ENCODE results near the gene GALNT1. TPM values are rescaled to one million over a fixed set of nuclear protein-coding genes. Genes with fewer than 3 reads are reported as not detected.

The GALNT1 gene
- total and polyA plus RNA-seq, 2 of the 4 experiments (the other 2 are of a cell fraction): 24.9 to 43.9 TPM

DNA sequence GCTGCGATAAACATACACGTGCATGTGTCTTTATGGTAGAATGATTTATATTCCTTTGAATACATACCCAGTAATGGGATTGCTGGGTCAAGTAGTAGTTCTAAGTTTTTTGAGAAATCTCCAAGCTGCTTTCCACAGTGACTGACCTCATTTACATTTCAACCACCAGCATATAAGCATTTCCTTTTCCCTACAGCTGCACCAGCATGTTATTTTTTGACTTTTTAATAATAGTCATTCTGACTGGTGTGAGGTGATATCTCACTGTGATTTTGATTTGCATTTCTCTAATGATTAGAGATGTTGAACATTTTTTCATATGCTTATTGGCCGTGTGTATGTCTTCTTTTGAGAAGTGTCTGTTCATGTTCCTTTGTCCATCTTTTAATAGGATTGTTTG, 22.8 kb downstream of the GALNT1 start:
- no peak overlapping the region for H2BK20ac ChIP-seq (ENCODE audit: low read depth, low read length)
- in situ Hi-C loops (cut with MboI; ENCODE audit: low sequenced_read_pairs): no loop called here
- H2AFZ ChIP-seq (replicated peaks; ENCODE audit: low read length, poor library complexity): no peak overlapping the region
- H3K18ac ChIP-seq (ENCODE audit: low read depth, low read length): no peak overlapping the region
- ATAC-seq (ENCODE audit: low read depth) (no peak), DNase-seq (no peak)
- WGBS, 2 experiments (ENCODE audit: extremely low coverage in 2 of 2, insufficient read length in 1 of 2): no CpG with 5 or more reads among the region's 3 CpGs
- no peak overlapping the region for H3K14ac ChIP-seq (replicated peaks; ENCODE audit: low read depth, low read length)
- H3K4me2 ChIP-seq (ENCODE audit: low read depth, low read length): no peak overlapping the region
- ChIA-PET POLR2A (ENCODE audit: unreplicated experiment) (no interaction called here), CTCF (no interaction called here)
- peaks cover 25 to 34% of the 10 kb centered on the region in 2 experiments for H3K79me1 ChIP-seq (ENCODE audit: low read depth in 1 of 2, low read length in 2 of 2)
- H3K27me3 ChIP-seq (ENCODE audit: control insufficient read depth, insufficient read depth, low read length): no peaks in the 10 kb centered on the region
- H3K4me3 ChIP-seq (ENCODE audit: insufficient read depth, low read depth, low read length): no peak overlapping the region
- no peak overlapping the region for H4K8ac ChIP-seq (ENCODE audit: low read depth in 2 of 2, low read length in 2 of 2)
- H3K23ac ChIP-seq (ENCODE audit: low read depth, low read length): no peak overlapping the region
- peaks cover 9% of the 10 kb centered on the region for H4K20me1 ChIP-seq (ENCODE audit: insufficient read depth, low read length)
- peaks cover 2% of the 10 kb centered on the region; the same call in 1 of the 2 replicates for H3K4me1 ChIP-seq (ENCODE audit: control insufficient read depth, insufficient read depth, low read length)
- no peak overlapping the region for H3K4ac ChIP-seq (ENCODE audit: low read depth, low read length)
- no peak overlapping the region for H2AK9ac ChIP-seq (replicated peaks; ENCODE audit: low read depth, low read length, poor library complexity)
- no peak overlapping the region for H4K91ac ChIP-seq (ENCODE audit: insufficient read depth, low read depth, low read length)
- H3K27ac ChIP-seq (ENCODE audit: insufficient read depth, low read length): no peak overlapping the region
- no peak overlapping the region for H4K5ac ChIP-seq (ENCODE audit: low read depth, low read length)
- H3K9me1 ChIP-seq (ENCODE audit: insufficient read depth, low read length): no peaks in the 10 kb centered on the region
- H2BK15ac ChIP-seq (ENCODE audit: low read depth, low read length): no peak overlapping the region
- no TSS peak for BruUV-seq (replicated peaks)
- H2AK5ac ChIP-seq (ENCODE audit: low read depth, low read length): no peak overlapping the region
- H2BK5ac ChIP-seq (ENCODE audit: low read depth, low read length, poor library complexity, severe bottlenecking): no peak overlapping the region
- no peak overlapping the region for H3K9ac ChIP-seq (ENCODE audit: low read depth, low read length)
- H2BK120ac ChIP-seq (ENCODE audit: low read depth, low read length): no peak overlapping the region
- intact Hi-C loops (cut with micrococcal nuclease): no loop called here
- H3K9me3 ChIP-seq (ENCODE audit: control insufficient read depth, insufficient read depth, low read length): peaks cover 12% of the 10 kb centered on the region
- no peaks in the 10 kb centered on the region for H3K36me3 ChIP-seq (ENCODE audit: control insufficient read depth, insufficient read depth, low read length)
- TF ChIP-seq SMC3 (IDR thresholded peaks at IDR 0.05; ENCODE audit: low read depth, low read length) (no peak), MXI1 (IDR thresholded peaks at IDR 0.05; ENCODE audit: borderline replicate concordance, low read depth, low read length) (no peak), NFE2L2 (IDR thresholded peaks at IDR 0.05; ENCODE audit: low read depth, low read length) (no peak), CHD1 (IDR thresholded peaks at IDR 0.05; ENCODE audit: low read depth, low read length) (no peak), FOS (IDR thresholded peaks at IDR 0.05; ENCODE audit: low read depth, low read length) (no peak), USF2 (IDR thresholded peaks at IDR 0.05; ENCODE audit: low read depth, low read length) (no peak), MAFK (IDR thresholded peaks at IDR 0.05; ENCODE audit: low read depth, low read length) (no peak), RCOR1 (IDR thresholded peaks at IDR 0.05; ENCODE audit: insufficient replicate concordance, low read length) (no peak), RFX5 (IDR thresholded peaks at IDR 0.05; ENCODE audit: low read depth, low read length) (no peak), MAZ (IDR thresholded peaks at IDR 0.05; ENCODE audit: borderline replicate concordance, low read depth, low read length) (no peak), POLR2A (IDR thresholded peaks at IDR 0.05; ENCODE audit: low read depth, low read length) (no peak), RAD21 (IDR thresholded peaks at IDR 0.05; ENCODE audit: low read length) (no peak), CEBPB (IDR thresholded peaks at IDR 0.05; ENCODE audit: low read depth, low read length) (no peak), BHLHE40 (IDR thresholded peaks at IDR 0.05; ENCODE audit: low read depth, low read length) (no peak)
- TF ChIP-seq, protein P1, sequence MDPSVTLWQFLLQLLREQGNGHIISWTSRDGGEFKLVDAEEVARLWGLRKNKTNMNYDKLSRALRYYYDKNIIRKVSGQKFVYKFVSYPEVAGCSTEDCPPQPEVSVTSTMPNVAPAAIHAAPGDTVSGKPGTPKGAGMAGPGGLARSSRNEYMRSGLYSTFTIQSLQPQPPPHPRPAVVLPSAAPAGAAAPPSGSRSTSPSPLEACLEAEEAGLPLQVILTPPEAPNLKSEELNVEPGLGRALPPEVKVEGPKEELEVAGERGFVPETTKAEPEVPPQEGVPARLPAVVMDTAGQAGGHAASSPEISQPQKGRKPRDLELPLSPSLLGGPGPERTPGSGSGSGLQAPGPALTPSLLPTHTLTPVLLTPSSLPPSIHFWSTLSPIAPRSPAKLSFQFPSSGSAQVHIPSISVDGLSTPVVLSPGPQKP (IDR thresholded peaks at IDR 0.05; ENCODE audit: borderline replicate concordance, low read depth, low read length): no peak
- TF ChIP-seq, protein P2, sequence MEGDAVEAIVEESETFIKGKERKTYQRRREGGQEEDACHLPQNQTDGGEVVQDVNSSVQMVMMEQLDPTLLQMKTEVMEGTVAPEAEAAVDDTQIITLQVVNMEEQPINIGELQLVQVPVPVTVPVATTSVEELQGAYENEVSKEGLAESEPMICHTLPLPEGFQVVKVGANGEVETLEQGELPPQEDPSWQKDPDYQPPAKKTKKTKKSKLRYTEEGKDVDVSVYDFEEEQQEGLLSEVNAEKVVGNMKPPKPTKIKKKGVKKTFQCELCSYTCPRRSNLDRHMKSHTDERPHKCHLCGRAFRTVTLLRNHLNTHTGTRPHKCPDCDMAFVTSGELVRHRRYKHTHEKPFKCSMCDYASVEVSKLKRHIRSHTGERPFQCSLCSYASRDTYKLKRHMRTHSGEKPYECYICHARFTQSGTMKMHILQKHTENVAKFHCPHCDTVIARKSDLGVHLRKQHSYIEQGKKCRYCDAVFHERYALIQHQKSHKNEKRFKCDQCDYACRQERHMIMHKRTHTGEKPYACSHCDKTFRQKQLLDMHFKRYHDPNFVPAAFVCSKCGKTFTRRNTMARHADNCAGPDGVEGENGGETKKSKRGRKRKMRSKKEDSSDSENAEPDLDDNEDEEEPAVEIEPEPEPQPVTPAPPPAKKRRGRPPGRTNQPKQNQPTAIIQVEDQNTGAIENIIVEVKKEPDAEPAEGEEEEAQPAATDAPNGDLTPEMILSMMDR (conservative IDR thresholded peaks at IDR 0.05; ENCODE audit: low read depth, low read length): no peak
- dilution Hi-C loops (cut with HindIII; ENCODE audit: low sequenced_read_pairs, unreplicated experiment): no loop called here
- no peak overlapping the region for H3K56ac ChIP-seq (ENCODE audit: extremely low read depth, insufficient read depth, low read length)
